Activated CD8-positive, alpha-beta memory T cell treated with anti-CD3 and anti-CD28 coated beads, Interleukin-2, amount 10 ng/mL, durations not matched to agents 7 days and 5 days (primary cell): ENCODE results near the gene ACP7. TPM values are rescaled to one million over a fixed set of nuclear protein-coding genes. Genes with fewer than 3 reads are reported as not detected.
"Not testable (repeated sequence)": the region's sequence is repeated elsewhere in the genome, so short reads cannot be mapped to it uniquely, and the experiment has no call there.

Experiments used
- ATAC-seq: fragments of 150-1000 bp; cut with Tn5 transposase; one replicate; pipeline ENCODE4 v1.10.0; 2021; ENCODE audit warnings: moderate library complexity
- CTCF ChIA-PET: fragments of 350-600 bp; sonication (Branson Sonifier 250); formaldehyde crosslinking; loops from one replicate; lab custom pipeline; 2021; ENCODE audit warnings: antibody characterized with exemption; lab: Charles Lee
- DNase-seq: peaks from one replicate; pipeline ENCODE4 v3.0.0-alpha.2; 2020
- H3K27ac Mint-ChIP-seq: one replicate; pipeline ENCODE4 v1.8.0; 2021; ENCODE audit warnings: mild to moderate bottlenecking, mixed read lengths
- H3K27me3 Mint-ChIP-seq: one replicate; pipeline ENCODE4 v1.8.0; 2021; ENCODE audit warnings: mixed read lengths
- H3K36me3 Mint-ChIP-seq: one replicate; pipeline ENCODE4 v1.8.0; 2021; ENCODE audit warnings: mild to moderate bottlenecking, mixed read lengths
- H3K4me1 Mint-ChIP-seq: one replicate; pipeline ENCODE4 v1.8.0; 2021; ENCODE audit warnings: mixed read lengths
- H3K4me3 Mint-ChIP-seq: one replicate; pipeline ENCODE4 v1.8.0; 2021; ENCODE audit warnings: mild to moderate bottlenecking, moderate library complexity, mixed read lengths
- H3K9me3 Mint-ChIP-seq: one replicate; pipeline ENCODE4 v1.8.0; 2022; ENCODE audit warnings: low read depth, mixed read lengths
- total RNA-seq, 2 experiments: library from RNA; stranded (reverse); gene quantifications; one replicate each; pipeline ENCODE4 v1.2.3, GENCODE V29; 2021

Gene ACP7
- total RNA-seq, 2 experiments from 2014 or later: not detected

GRCh38 chr19:39059302-39059701 lies 24.9 kb upstream of the ACP7 start:
- H3K4me1 Mint-ChIP-seq: peaks cover 7% of the 10 kb centered on the region
- no peak for DNase-seq
- H3K27ac Mint-ChIP-seq: no peak overlapping the region
- H3K9me3 Mint-ChIP-seq: no peaks in the 10 kb centered on the region
- H3K36me3 Mint-ChIP-seq: no peaks in the 10 kb centered on the region
- no peak for ATAC-seq
- CTCF ChIA-PET: no interaction called here
- H3K4me3 Mint-ChIP-seq: no peak overlapping the region
- H3K27me3 Mint-ChIP-seq: peaks cover 11% of the 10 kb centered on the region

- ATAC-seq (no peak), DNase-seq (no peak)
- H3K4me1 Mint-ChIP-seq: peaks cover 7% of the 10 kb centered on the region
- H3K36me3 Mint-ChIP-seq: no peaks in the 10 kb centered on the region
- H3K27ac Mint-ChIP-seq: no peak overlapping the region
- peaks cover 11% of the 10 kb centered on the region for H3K27me3 Mint-ChIP-seq
- no peaks in the 10 kb centered on the region for H3K9me3 Mint-ChIP-seq
- no peak overlapping the region for H3K4me3 Mint-ChIP-seq
- CTCF ChIA-PET: interaction anchor here (1.5 kb wide), 1 partner anchor 8 kb away, joined by 4 read pairs; no protein-coding TSS in a partner anchor
Measured at GRCh38 chr19:39060171-39060570, 24.0 kb upstream of the ACP7 start.

- H3K4me3 Mint-ChIP-seq: no peak overlapping the region
Measured at GRCh38 chr19:39064405-39064804, 19.8 kb upstream of the ACP7 start.

GRCh38 chr19:39065928-39066327 lies 18.2 kb upstream of the ACP7 start:
- ATAC-seq: no peak
- Mint-ChIP-seq H3K4me3 (no peak overlapping the region), H3K36me3 (no peaks in the 10 kb centered on the region), H3K9me3 (no peaks in the 10 kb centered on the region), H3K27ac (no peak overlapping the region), H3K27me3 (peaks cover 8% of the 10 kb centered on the region), H3K4me1 (peaks cover 7% of the 10 kb centered on the region)
- no peak for DNase-seq
- CTCF ChIA-PET: interaction anchor here (0.8 kb wide), 1 partner anchor 104 kb away, joined by 3 read pairs; no protein-coding TSS in a partner anchor

More at GRCh38 chr19:39064405-39064804, 19.8 kb upstream of the ACP7 start:
- ATAC-seq: no peak
- H3K9me3 Mint-ChIP-seq: no peaks in the 10 kb centered on the region
- no peaks in the 10 kb centered on the region for H3K36me3 Mint-ChIP-seq
- no peak for DNase-seq
- peaks cover 7% of the 10 kb centered on the region for H3K4me1 Mint-ChIP-seq
- no peak overlapping the region for H3K27ac Mint-ChIP-seq
- CTCF ChIA-PET: no interaction called here
- H3K27me3 Mint-ChIP-seq: peaks cover 14% of the 10 kb centered on the region

GRCh38 chr19:39067104-39067503 lies 17.1 kb upstream of the ACP7 start:
- CTCF ChIA-PET: interaction anchor here (1.6 kb wide), 1 partner anchor 11 kb away, joined by 4 read pairs; no protein-coding TSS in a partner anchor

GRCh38 chr19:39068259-39068658 lies 15.9 kb upstream of the ACP7 start:
- H3K4me3 Mint-ChIP-seq, DNase-seq, H3K27me3 Mint-ChIP-seq, ATAC-seq, H3K9me3 Mint-ChIP-seq, H3K36me3 Mint-ChIP-seq, H3K27ac Mint-ChIP-seq: not testable (repeated sequence)
- H3K4me1 Mint-ChIP-seq: peaks cover 10% of the 10 kb centered on the region
- CTCF ChIA-PET: interaction anchor here (1.1 to 1.6 kb wide), 2 partner anchors 10 to 17 kb away, joined by 4 read pairs; no protein-coding TSS in a partner anchor

More at GRCh38 chr19:39067104-39067503, 17.1 kb upstream of the ACP7 start:
- Mint-ChIP-seq H3K9me3 (no peaks in the 10 kb centered on the region), H3K27me3 (peaks cover 6% of the 10 kb centered on the region), H3K4me3 (no peak overlapping the region), H3K36me3 (no peaks in the 10 kb centered on the region), H3K27ac (no peak overlapping the region), H3K4me1 (no peaks in the 10 kb centered on the region)
- ATAC-seq (no peak), DNase-seq (no peak)

GRCh38 chr19:39070888-39071287 lies 13.3 kb upstream of the ACP7 start:
- DNase-seq (no peak), ATAC-seq (no peak)
- Mint-ChIP-seq H3K4me1 (peaks cover 20% of the 10 kb centered on the region), H3K36me3 (no peaks in the 10 kb centered on the region), H3K4me3 (no peak overlapping the region), H3K9me3 (no peaks in the 10 kb centered on the region), H3K27me3 (peaks cover 5% of the 10 kb centered on the region), H3K27ac (no peak overlapping the region)
- CTCF ChIA-PET: interaction anchor here (0.6 kb wide), 1 partner anchor 259 kb away, joined by 3 read pairs; no protein-coding TSS in a partner anchor

- ATAC-seq (no peak), DNase-seq (no peak)
- Mint-ChIP-seq H3K36me3 (no peaks in the 10 kb centered on the region), H3K9me3 (no peaks in the 10 kb centered on the region), H3K4me3 (no peak overlapping the region), H3K27ac (peak overlapping the region; percentile 68), H3K27me3 (no peaks in the 10 kb centered on the region), H3K4me1 (peaks cover 20% of the 10 kb centered on the region)
- CTCF ChIA-PET: interaction anchor here (1.5 to 3.0 kb wide), 2 partner anchors 22 to 112 kb away, joined by 3 to 10 read pairs; no protein-coding TSS in a partner anchor
Measured at GRCh38 chr19:39074205-39074692, 9.9 kb upstream of the ACP7 start.

GRCh38 chr19:39074942-39075341 lies 9.2 kb upstream of the ACP7 start:
- Mint-ChIP-seq H3K27me3 (peaks cover 2% of the 10 kb centered on the region), H3K36me3 (no peaks in the 10 kb centered on the region), H3K4me3 (no peak overlapping the region), H3K9me3 (no peaks in the 10 kb centered on the region), H3K27ac (no peak overlapping the region), H3K4me1 (peaks cover 20% of the 10 kb centered on the region)
- DNase-seq: no peak
- CTCF ChIA-PET: no interaction called here
- no peak for ATAC-seq

- Mint-ChIP-seq H3K4me1 (peaks cover 23% of the 10 kb centered on the region), H3K36me3 (no peaks in the 10 kb centered on the region), H3K27ac (no peak overlapping the region), H3K4me3 (no peak overlapping the region), H3K27me3 (peaks cover 19% of the 10 kb centered on the region), H3K9me3 (no peaks in the 10 kb centered on the region)
- no peak for DNase-seq
- ATAC-seq: no peak
- CTCF ChIA-PET: interaction anchor here (1.3 kb wide), 1 partner anchor 25 kb away, joined by 3 read pairs; no protein-coding TSS in a partner anchor
Measured at GRCh38 chr19:39077323-39077722, 6.8 kb upstream of the ACP7 start.

GRCh38 chr19:39078436-39079200 lies 5.5 kb upstream of the ACP7 start:
- peaks cover 16% of the 10 kb centered on the region for H3K4me1 Mint-ChIP-seq
- CTCF ChIA-PET: interaction anchor here (0.8 to 1.5 kb wide), 4 partner anchors 8 to 32 kb away, joined by 3 to 4 read pairs (median 3); no protein-coding TSS in a partner anchor
- H3K36me3 Mint-ChIP-seq: no peaks in the 10 kb centered on the region
- no peak overlapping the region for H3K4me3 Mint-ChIP-seq
- no peak overlapping the region for H3K27ac Mint-ChIP-seq
- H3K27me3 Mint-ChIP-seq: peaks cover 32% of the 10 kb centered on the region
- H3K9me3 Mint-ChIP-seq: no peaks in the 10 kb centered on the region
- ATAC-seq (no peak), DNase-seq (no peak)

GRCh38 chr19:39080431-39080830 lies 3.7 kb upstream of the ACP7 start:
- peaks cover 14% of the 10 kb centered on the region for H3K4me1 Mint-ChIP-seq
- no peak overlapping the region for H3K27ac Mint-ChIP-seq
- no peaks in the 10 kb centered on the region for H3K36me3 Mint-ChIP-seq
- DNase-seq (no peak), ATAC-seq (no peak)
- H3K27me3 Mint-ChIP-seq: peaks cover 46% of the 10 kb centered on the region
- CTCF ChIA-PET: no interaction called here
- no peaks in the 10 kb centered on the region for H3K9me3 Mint-ChIP-seq
- H3K4me3 Mint-ChIP-seq: no peak overlapping the region

GRCh38 chr19:39082167-39082566 lies 2.0 kb upstream of the ACP7 start:
- Mint-ChIP-seq H3K36me3 (no peaks in the 10 kb centered on the region), H3K4me3 (no peak overlapping the region), H3K27me3 (peaks cover 54% of the 10 kb centered on the region), H3K4me1 (peaks cover 14% of the 10 kb centered on the region), H3K9me3 (no peaks in the 10 kb centered on the region), H3K27ac (no peak overlapping the region)
- ATAC-seq (no peak), DNase-seq (no peak)
- CTCF ChIA-PET: no interaction called here
